Measurements from ENCODE around the gene SMO. TPM values are rescaled to one million over a fixed set of nuclear protein-coding genes. Genes with fewer than 3 reads are reported as not detected.

Gene SMO
- total RNA-seq, 1 donor from 2014 or later: 46.0 TPM

Small RNAs within 50 kb of the gene (small RNA-seq; reads per million reads assigned to genes)
- gene RNY1P11: not detected

Other genes starting within 250 kb of the SMO start
- 88.2 and 96.2 TPM in 2 replicates for gene TNPO3, start 133.5 kb upstream of the SMO start, total RNA-seq (ENCODE audit: low replicate concordance)
- gene TSPAN33, start 43.9 kb upstream of the SMO start, total RNA-seq (ENCODE audit: low replicate concordance): 34.5 and 52.7 TPM in 2 replicates
- 36.1 and 39.3 TPM in 2 replicates for gene AHCYL2, start 36.4 kb downstream of the SMO start, total RNA-seq (ENCODE audit: low replicate concordance)
- 11.6 and 12.5 TPM in 2 replicates for gene STRIP2, start 245.8 kb downstream of the SMO start, total RNA-seq (ENCODE audit: low replicate concordance)

Data from neural progenitor cell (in vitro differentiated cells).